Sigmoid colon (tissue), 7 donors: ENCODE data around the gene KDM6A. TPM values are rescaled to one million over a fixed set of nuclear protein-coding genes. Genes with fewer than 3 reads are reported as not detected.

Experiments used
- DNase-seq: peaks from one replicate; pipeline ENCODE4 v3.0.0-alpha.2; 2019
- H3K27ac ChIP-seq, 4 donors: fragments of 200-600 bp; sonication (generic); one replicate each; pipeline ENCODE4 v1.5.1; 2016 to 2019; ENCODE audit warnings: mild to moderate bottlenecking in 1 of 4
- H3K27me3 ChIP-seq, 3 donors: fragments of 200-600 bp; sonication (generic); one replicate each; pipeline ENCODE4 v1.5.1; 2019; ENCODE audit warnings: mild to moderate bottlenecking in 1 of 3
- H3K36me3 ChIP-seq, 4 donors: fragments of 200-600 bp; sonication (generic); one replicate each; pipeline ENCODE4 v1.5.1; 2016 to 2019
- H3K4me1 ChIP-seq, 4 donors: fragments of 200-600 bp; sonication (generic); one replicate each; pipeline ENCODE4 v1.5.1; 2017 to 2019
- H3K4me3 ChIP-seq, 4 donors: fragments of 200-600 bp; sonication (generic); one replicate each; pipeline ENCODE4 v1.5.1; 2017 to 2019; ENCODE audit warnings: mild to moderate bottlenecking in 2 of 4, moderate library complexity in 1 of 4
- H3K9me3 ChIP-seq, 4 donors: fragments of 200-600 bp in 3 of 4; sonication (generic) in 3 of 4; one replicate each; pipeline versions ENCODE4 v1.5.1 to v1.6.1; 2013 to 2019
- CTCF ChIP-seq, 4 experiments: fragments of 450-650 bp in 3 of 4; fragments of 200-600 bp in 1 of 4; IDR thresholded peaks; one replicate each; pipeline ENCODE4 v1.5.1; 2016 to 2019; ENCODE audit warnings: antibody characterized with exemption in 4 of 4, mild to moderate bottlenecking in 3 of 4, moderate library complexity in 2 of 4
- EP300 ChIP-seq, 4 donors: sonication (generic); formaldehyde crosslinking; IDR thresholded peaks; one replicate each; pipeline ENCODE4 v1.6.1; 2017; ENCODE audit warnings: antibody characterized with exemption in 4 of 4
- POLR2A ChIP-seq, 2 donors: fragments of 450-650 bp; IDR thresholded peaks; one replicate each; pipeline ENCODE4 v1.6.1; 2016; ENCODE audit warnings: antibody characterized with exemption in 2 of 2, mild to moderate bottlenecking in 2 of 2, moderate library complexity in 2 of 2
- POLR2AphosphoS5 ChIP-seq, 4 donors: sonication (generic); formaldehyde crosslinking; IDR thresholded peaks; one replicate each; pipeline ENCODE4 v1.6.1; 2017; ENCODE audit warnings: antibody characterized with exemption in 4 of 4
- WGBS, 2 donors: extraction: QIAGEN DNeasy Blood & Tissue Kit; methylation state at CpG; one replicate each; pipeline ENCODE4 v1.1.7; 2013; 5-methylcytosine and 5-hydroxymethylcytosine counted together
- intact Hi-C: fragments of 100-400 bp; cut with DNase I; formaldehyde crosslinking; loops from one replicate; pipeline ENCODE4 v1.15.1; 2023
- polyA plus RNA-seq, 3 donors: library from polyadenylated mRNA; stranded (reverse); fragments of 200-250 nt; gene quantifications; one replicate each; pipeline ENCODE4 v1.2.3, GENCODE V29; 2013
- total RNA-seq, 4 donors: library from RNA; depleted of rRNA; stranded (reverse); fragments of >200 nt; gene quantifications; one replicate each; pipeline ENCODE4 v1.1.0, GENCODE V29; 2016
- donor health status: healthy with polysubstance abuse.
- donor health status: Bipolar disorder and iron deficiency.
- donor health status: healthy.

KDM6A gene
- total and polyA plus RNA-seq, 7 donors: 8.6 to 35.7 (median 17.9) TPM

- Histone ChIP-seq H3K27ac (no peak overlapping the region), H3K27me3 (no peaks in the 10 kb centered on the region), H3K9me3 (no peaks in the 10 kb centered on the region), H3K4me1 (no peaks in the 10 kb centered on the region), H3K4me3 (no peak overlapping the region), H3K36me3 (no peaks in the 10 kb centered on the region)
- intact Hi-C loops: no loop called here
- no peak for DNase-seq
- TF ChIP-seq CTCF (IDR thresholded peaks at IDR 0.05): no peak
- no peak for TF ChIP-seq EP300 (IDR thresholded peaks at IDR 0.05)
- TF ChIP-seq POLR2A (IDR thresholded peaks at IDR 0.05): no peak
- TF ChIP-seq POLR2AphosphoS5 (IDR thresholded peaks at IDR 0.05): no peak
- WGBS, 2 donors: 87 to 94% methylated on average over 16 of the region's 16 CpGs
Observed at GRCh38 chrX:44989995-44990770, 117.2 kb downstream of the KDM6A start.

GRCh38 chrX:44992775-44993174 is 119.8 kb downstream of the KDM6A start:
- no peaks in the 10 kb centered on the region for H3K36me3 ChIP-seq
- no peaks in the 10 kb centered on the region for H3K27me3 ChIP-seq
- TF ChIP-seq CTCF (IDR thresholded peaks at IDR 0.05): no peak
- no peak for TF ChIP-seq POLR2A (IDR thresholded peaks at IDR 0.05)
- no peak for TF ChIP-seq EP300 (IDR thresholded peaks at IDR 0.05)
- TF ChIP-seq POLR2AphosphoS5 (IDR thresholded peaks at IDR 0.05): no peak
- H3K27ac ChIP-seq: no peak overlapping the region
- DNase-seq: no peak
- H3K4me1 ChIP-seq: peaks cover 0 to 8% (median under 1%) of the 10 kb centered on the region in 4 donors
- 96 to 100% methylated on average over 2 of the region's 2 CpGs for WGBS, 2 donors
- intact Hi-C loops: no loop called here
- no peaks in the 10 kb centered on the region for H3K9me3 ChIP-seq
- H3K4me3 ChIP-seq: no peak overlapping the region

GRCh38 chrX:44996277-44996676 is 123.3 kb downstream of the KDM6A start:
- Histone ChIP-seq H3K36me3 (no peaks in the 10 kb centered on the region), H3K4me3 (no peak overlapping the region), H3K27me3 (no peaks in the 10 kb centered on the region), H3K4me1 (peaks cover 0 to 22% (median 5%) of the 10 kb centered on the region in 4 donors), H3K27ac (no peak overlapping the region), H3K9me3 (no peaks in the 10 kb centered on the region)
- intact Hi-C loops: no loop called here
- DNase-seq: no peak
- WGBS, 2 donors: 77 to 93% methylated on average over 2 of the region's 2 CpGs
- TF ChIP-seq POLR2AphosphoS5 (IDR thresholded peaks at IDR 0.05) (no peak), POLR2A (IDR thresholded peaks at IDR 0.05) (no peak), CTCF (IDR thresholded peaks at IDR 0.05) (no peak), EP300 (IDR thresholded peaks at IDR 0.05) (no peak)

GRCh38 chrX:44997282-44997812 is 124.4 kb downstream of the KDM6A start:
- no peaks in the 10 kb centered on the region for H3K9me3 ChIP-seq
- no peaks in the 10 kb centered on the region for H3K27me3 ChIP-seq
- no peak for DNase-seq
- intact Hi-C loops: no loop called here
- TF ChIP-seq POLR2A (IDR thresholded peaks at IDR 0.05) (no peak), CTCF (IDR thresholded peaks at IDR 0.05) (no peak), POLR2AphosphoS5 (IDR thresholded peaks at IDR 0.05) (no peak), EP300 (IDR thresholded peaks at IDR 0.05) (no peak)
- H3K36me3 ChIP-seq: no peaks in the 10 kb centered on the region
- no peak overlapping the region for H3K27ac ChIP-seq
- H3K4me1 ChIP-seq: peaks cover 0 to 27% (median 5%) of the 10 kb centered on the region in 4 donors
- H3K4me3 ChIP-seq: no peak overlapping the region
- 68 to 75% methylated on average over 10 of the region's 10 CpGs for WGBS, 2 donors
